Subcutaneous adipose tissue (tissue), 4 donors: Measurements from ENCODE around the gene ATG16L1. TPM values are rescaled to one million over a fixed set of nuclear protein-coding genes. Genes with fewer than 3 reads are reported as not detected.

Experiments used
- total RNA-seq, 4 donors: library from RNA; depleted of rRNA; stranded (reverse); fragments of >200 nt; gene quantifications; one replicate each; pipeline ENCODE4 v1.1.0, GENCODE V29; 2016
- TF ChIP-seq, protein P1 (sequence below): fragments of 450-650 bp; IDR thresholded peaks from one replicate; pipeline ENCODE4 v1.5.1; 2016; ENCODE audit warnings: low read depth, mild to moderate bottlenecking, control low read depth, antibody characterized with exemption, moderate library complexity

ATG16L1 gene
- total RNA-seq, 4 donors from 2014 or later = 16.1 to 31.8 (median 19.7) TPM

DNA sequence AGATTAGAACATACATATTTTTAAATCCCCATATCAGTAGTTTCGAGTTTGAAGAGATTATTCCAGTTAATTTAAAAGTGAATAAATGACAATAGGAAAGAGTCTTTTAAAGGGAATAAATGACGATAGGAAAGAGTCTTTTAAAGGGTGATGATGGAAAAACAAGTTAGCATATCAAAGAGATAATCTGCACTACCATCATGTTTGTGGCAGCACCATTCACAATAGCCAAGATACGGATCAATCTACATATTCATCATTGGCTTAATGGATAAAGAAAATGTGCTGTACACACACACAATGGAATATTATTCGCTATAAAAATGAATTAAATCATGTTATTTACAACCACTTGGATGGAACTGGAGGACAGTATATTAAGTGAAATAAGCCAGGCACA lies 15.0 kb downstream of the ATG16L1 start:
- TF ChIP-seq, protein P1, sequence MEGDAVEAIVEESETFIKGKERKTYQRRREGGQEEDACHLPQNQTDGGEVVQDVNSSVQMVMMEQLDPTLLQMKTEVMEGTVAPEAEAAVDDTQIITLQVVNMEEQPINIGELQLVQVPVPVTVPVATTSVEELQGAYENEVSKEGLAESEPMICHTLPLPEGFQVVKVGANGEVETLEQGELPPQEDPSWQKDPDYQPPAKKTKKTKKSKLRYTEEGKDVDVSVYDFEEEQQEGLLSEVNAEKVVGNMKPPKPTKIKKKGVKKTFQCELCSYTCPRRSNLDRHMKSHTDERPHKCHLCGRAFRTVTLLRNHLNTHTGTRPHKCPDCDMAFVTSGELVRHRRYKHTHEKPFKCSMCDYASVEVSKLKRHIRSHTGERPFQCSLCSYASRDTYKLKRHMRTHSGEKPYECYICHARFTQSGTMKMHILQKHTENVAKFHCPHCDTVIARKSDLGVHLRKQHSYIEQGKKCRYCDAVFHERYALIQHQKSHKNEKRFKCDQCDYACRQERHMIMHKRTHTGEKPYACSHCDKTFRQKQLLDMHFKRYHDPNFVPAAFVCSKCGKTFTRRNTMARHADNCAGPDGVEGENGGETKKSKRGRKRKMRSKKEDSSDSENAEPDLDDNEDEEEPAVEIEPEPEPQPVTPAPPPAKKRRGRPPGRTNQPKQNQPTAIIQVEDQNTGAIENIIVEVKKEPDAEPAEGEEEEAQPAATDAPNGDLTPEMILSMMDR = no peak

DNA sequence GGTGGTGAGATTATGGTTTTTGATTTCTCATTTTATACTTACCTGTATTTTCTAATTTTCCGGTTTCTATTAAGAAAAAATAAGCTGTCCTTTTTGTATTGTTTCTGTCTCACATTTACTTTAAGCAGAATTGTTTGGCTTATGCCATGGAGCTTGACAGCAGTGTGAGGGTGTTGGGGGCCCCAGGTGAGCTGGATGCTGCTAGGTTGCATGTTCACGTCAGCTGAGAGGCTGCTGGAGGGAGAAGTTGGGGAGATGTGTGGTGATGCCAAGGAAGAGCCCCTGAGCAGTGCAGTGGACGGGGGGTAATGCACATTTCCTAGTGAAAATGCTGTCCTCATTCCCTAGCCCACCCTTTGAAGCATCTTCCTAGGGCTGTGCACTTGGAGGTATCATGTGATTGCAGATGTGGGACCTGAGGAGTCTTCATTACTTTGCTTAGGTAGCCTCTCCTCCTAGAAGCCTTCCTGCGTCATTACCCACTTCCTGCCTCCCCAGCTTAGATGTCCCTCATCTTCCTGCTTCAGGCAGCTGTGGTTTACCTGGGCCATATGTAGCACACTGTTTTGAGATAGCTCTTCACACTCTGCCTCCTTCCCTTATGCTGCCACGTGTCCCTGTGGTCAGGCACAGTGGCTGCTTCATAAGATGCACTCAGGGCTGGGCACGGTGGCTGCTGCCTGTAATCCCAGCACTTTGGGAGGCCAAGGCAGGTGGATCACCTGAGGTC lies 16.2 kb downstream of the ATG16L1 start:
- TF ChIP-seq, protein P1 = no peak

DNA sequence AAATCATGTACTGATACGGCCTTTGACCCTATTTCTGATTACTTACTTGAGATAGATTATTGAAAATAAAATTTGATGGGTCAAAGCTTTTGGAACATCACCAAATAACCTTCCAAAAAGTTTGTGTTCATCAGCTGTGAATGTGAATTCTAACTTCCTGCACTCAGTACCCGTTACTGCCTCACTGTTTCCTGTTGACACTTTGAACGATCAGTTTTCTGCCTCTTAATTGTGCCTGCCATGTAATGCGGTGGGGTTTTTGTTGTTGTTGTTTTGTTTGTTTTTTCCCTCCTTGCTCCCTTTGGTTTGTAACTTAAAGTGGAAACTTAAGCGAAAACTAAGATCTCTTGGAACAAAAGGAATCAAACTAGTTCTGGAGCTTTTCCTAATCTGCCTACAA lies 18.9 kb downstream of the ATG16L1 start:
- TF ChIP-seq, protein P1 = no peak

DNA sequence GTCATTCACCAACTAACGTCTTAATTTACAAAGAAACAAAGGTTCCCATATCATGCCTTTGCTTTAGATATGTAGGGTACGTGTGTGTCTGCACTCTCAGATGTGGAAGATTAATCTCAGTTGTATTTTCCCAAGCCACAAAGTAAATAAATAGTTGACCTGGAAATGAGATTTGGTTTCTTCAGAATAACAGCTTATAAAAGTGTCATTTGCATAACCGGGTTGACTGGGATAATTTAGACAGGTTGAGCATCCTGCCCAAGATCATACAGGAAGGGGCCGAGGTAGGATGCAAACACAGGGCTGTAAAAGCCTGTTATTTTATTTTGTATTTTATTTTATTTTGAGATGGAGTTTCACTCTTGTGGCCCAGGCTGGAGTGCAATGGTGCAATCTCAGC lies 19.5 kb downstream of the ATG16L1 start:
- TF ChIP-seq, protein P1 = no peak

DNA sequence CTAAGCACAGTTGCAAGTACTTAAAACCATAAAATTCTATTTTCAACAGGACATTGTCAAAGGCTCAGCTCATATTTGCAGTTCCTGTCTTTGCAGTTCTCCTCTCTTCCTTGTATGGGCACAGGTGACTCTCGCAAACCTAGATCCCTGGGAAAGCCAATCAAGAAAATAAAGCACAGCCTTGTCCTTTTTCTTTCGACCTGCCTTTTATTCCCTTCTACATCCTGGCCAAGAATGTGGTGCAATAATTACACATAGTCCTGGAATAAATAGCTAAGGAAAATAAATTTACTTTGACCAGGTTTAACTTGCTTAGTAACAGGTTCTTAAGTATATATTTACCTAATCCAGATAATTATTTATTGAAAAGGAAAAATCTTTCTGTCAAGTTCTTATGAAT lies 20.2 kb downstream of the ATG16L1 start:
- TF ChIP-seq, protein P1 = no peak

DNA sequence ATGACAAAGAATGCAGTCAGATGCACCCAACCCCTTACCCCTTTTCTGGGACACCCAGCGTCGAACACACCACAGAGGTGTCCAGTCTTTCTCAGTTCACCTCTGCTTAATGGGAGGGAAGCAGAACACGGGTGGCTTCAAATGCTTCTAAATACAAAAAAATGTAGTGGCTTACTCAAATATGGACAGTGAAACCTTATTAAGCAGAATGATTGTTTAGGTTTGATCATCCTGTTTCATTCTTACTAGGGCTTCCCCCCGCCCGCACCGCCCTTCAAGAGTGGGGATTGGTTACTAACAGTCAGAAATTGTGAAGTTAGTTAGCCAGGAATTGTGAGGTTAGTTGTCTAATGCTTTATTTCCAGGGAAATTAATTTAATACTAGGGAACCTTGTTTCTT lies 21.6 kb downstream of the ATG16L1 start:
- TF ChIP-seq, protein P1 = no peak

DNA sequence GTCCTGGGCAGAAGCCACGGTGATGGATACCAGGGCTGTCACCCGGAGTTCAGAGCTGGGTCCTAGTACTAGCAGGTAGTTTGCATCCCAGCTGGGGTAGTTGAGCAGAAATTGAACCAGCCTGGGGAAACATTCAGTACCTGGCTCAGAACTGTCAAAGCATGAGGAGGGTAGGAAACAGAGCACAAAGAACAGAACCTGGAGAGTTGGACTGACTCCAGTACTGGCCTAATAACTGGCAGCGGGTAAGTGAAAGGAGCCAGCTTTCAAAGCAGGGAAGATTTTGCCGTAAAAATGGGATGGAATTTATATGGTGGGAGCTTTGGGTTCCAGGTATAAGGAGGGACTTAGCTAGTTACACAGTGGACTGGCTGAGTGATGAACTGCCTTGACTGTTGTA lies 23.8 kb downstream of the ATG16L1 start:
- TF ChIP-seq, protein P1 = no peak
